Erythroblast (primary cell): Measurements from ENCODE around the gene CDS1.

ENCODE experiments used
- GATA1 ChIP-seq: IDR thresholded peaks from 2 replicates; pipeline ENCODE4 v1.6.1; 2011; ENCODE audit warnings: low read depth, mild to moderate bottlenecking, control low read depth, low read length, moderate library complexity
- POLR2A ChIP-seq: IDR thresholded peaks from 2 replicates; pipeline ENCODE4 v1.6.1; 2011; ENCODE audit warnings: mild to moderate bottlenecking, low read length

DNA sequence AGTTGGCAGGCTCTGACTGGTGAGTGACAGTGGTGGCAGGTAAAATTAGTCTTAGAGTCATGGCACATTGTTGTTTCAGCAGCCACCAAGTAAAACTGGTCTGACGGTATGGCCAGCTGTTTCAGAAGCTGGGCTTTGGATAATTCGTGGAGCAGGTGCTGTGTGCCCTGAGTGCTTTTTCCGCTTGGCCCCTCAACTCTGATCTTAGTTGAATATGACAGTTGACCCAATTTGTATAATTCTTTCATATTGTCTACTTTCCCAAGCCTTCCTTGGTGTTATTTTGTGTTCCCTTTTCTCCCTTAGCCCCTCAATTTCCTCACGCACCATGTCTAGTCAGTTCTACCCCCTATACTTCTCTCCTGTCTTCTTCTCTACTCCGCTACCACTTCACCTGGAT is 32.0 kb downstream of the CDS1 start:
- TF ChIP-seq POLR2A (no peak), GATA1 (no peak)
